NT2/D1 (cell line): Measurements from ENCODE around the gene SPINK2.

Experiments
- SUZ12 ChIP-seq: IDR thresholded peaks from 2 replicates; pipeline ENCODE4 v1.6.1; 2011; ENCODE audit not compliant: insufficient read length, insufficient read depth; ENCODE audit errors: extremely low read depth
- YY1 ChIP-seq: IDR thresholded peaks from 2 replicates; pipeline ENCODE4 v1.6.1; 2011; ENCODE audit not compliant: insufficient read length, insufficient read depth
- ZNF274 ChIP-seq: IDR thresholded peaks from 2 replicates; pipeline ENCODE4 v1.6.1; 2011; ENCODE audit warnings: mild to moderate bottlenecking, low read depth, low read length

DNA sequence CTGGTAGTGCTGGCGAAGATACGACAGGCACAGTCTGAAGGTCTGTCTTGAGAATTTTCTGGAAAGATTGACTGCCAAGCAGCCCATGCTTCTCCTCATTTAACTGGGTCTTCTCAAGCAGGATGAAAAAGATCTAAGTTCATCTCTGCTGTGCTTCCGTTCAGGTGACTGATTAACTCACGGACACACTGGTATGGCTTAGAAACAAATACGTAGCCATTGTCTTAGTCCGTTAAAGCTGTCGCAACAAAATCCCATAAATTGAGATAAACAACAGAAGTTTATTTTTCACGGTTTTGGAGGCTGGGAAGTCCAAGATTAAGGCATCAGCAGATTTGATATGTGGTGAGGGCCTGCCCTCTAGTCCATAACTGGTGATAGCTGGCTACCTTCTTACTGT is 39.5 kb downstream of the SPINK2 start:
- no peak for TF ChIP-seq SUZ12
- TF ChIP-seq YY1 = no peak
- TF ChIP-seq ZNF274 = no peak
